Nephron progenitor cell (in vitro differentiated cells): ENCODE data around the gene HIVEP3.

Source experiments
- DNase-seq: peaks from one replicate; pipeline ENCODE4 v3.0.0; 2021
- H3K27ac Mint-ChIP-seq: 2 replicates; pipeline ENCODE4 v1.8.0; 2021; ENCODE audit warnings: mild to moderate bottlenecking, moderate library complexity, mixed read lengths
- H3K27me3 Mint-ChIP-seq: 2 replicates; pipeline ENCODE4 v1.8.0; 2021; ENCODE audit warnings: mild to moderate bottlenecking, low read depth, mixed read lengths; ENCODE audit not compliant: poor library complexity
- H3K36me3 Mint-ChIP-seq: 2 replicates; pipeline ENCODE4 v1.8.0; 2021; ENCODE audit warnings: low read depth, mixed read lengths
- H3K4me1 Mint-ChIP-seq: 2 replicates; pipeline ENCODE4 v1.8.0; 2021; ENCODE audit warnings: mixed read lengths
- H3K4me3 Mint-ChIP-seq: 2 replicates; pipeline ENCODE4 v1.8.0; 2021; ENCODE audit warnings: mild to moderate bottlenecking, moderate library complexity, mixed read lengths
- H3K9me3 Mint-ChIP-seq: 2 replicates; pipeline ENCODE4 v1.8.0; 2021; ENCODE audit warnings: mild to moderate bottlenecking, moderate library complexity, mixed read lengths
- CTCF ChIP-seq: fragments of 200-600 bp; sonication (generic); IDR thresholded peaks from 2 replicates; pipeline ENCODE4 v1.5.0; 2021; ENCODE audit warnings: antibody characterized with exemption

Gene HIVEP3

DNA sequence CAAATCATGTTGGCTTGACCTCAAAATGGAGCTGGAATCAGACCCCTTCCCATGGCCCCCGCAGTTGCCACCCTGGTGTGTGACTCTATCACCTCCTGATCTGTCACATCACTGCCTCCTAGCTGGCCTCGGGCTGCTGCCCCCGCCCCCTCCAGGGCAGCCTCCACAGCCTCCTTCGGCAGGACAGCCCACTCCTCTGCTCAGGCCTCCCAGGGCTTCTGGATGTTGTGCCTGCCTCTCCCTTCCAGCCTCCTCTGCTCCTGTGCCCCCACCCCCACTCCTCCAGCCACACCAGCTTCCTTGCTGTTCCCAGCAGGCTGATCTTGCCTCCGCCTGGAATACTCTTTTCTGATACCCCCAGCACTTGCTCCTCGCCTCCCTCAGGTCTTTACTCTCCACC is 299.9 kb downstream of the HIVEP3 start:
- no peak for TF ChIP-seq CTCF
- H3K4me3 Mint-ChIP-seq: no peak overlapping the region
- no peak for DNase-seq
- peaks cover 26% of the 10 kb centered on the region for H3K4me1 Mint-ChIP-seq
- H3K36me3 Mint-ChIP-seq: no peaks in the 10 kb centered on the region
- peaks cover 4% of the 10 kb centered on the region for H3K27me3 Mint-ChIP-seq
- H3K27ac Mint-ChIP-seq: no peak overlapping the region
- no peaks in the 10 kb centered on the region for H3K9me3 Mint-ChIP-seq

GRCh38 chr1:41618066-41618825 is 300.5 kb downstream of the HIVEP3 start:
- H3K4me1 Mint-ChIP-seq: peaks cover 19% of the 10 kb centered on the region
- H3K27me3 Mint-ChIP-seq: peaks cover 4% of the 10 kb centered on the region
- no peak for TF ChIP-seq CTCF
- H3K27ac Mint-ChIP-seq: no peak overlapping the region
- no peak for DNase-seq
- H3K4me3 Mint-ChIP-seq: no peak overlapping the region
- no peaks in the 10 kb centered on the region for H3K9me3 Mint-ChIP-seq
- H3K36me3 Mint-ChIP-seq: no peaks in the 10 kb centered on the region

DNA sequence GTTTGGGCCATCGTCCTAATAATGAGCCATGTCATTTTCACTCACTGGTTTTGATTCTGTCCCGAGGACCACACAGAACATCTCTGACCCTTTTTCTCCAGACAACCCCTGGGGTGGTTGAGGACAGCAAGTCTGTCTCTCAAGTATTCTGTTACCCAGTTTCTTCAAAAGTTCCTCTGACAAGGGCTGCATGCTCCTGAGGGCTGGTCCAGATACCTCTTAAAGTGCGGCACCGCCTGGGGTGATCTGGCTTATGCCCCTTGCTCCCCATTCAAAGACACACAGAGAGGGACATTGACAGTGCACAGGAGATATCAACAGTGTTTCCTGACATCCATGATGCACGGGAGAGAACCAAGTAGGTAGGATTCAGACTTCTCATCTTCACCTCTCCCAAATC is 301.4 kb downstream of the HIVEP3 start:
- no peak for DNase-seq
- Mint-ChIP-seq H3K4me3 (no peak overlapping the region), H3K27ac (no peak overlapping the region), H3K9me3 (no peaks in the 10 kb centered on the region), H3K27me3 (peaks cover 4% of the 10 kb centered on the region), H3K4me1 (peaks cover 16% of the 10 kb centered on the region), H3K36me3 (no peaks in the 10 kb centered on the region)
- TF ChIP-seq CTCF: no peak

DNA sequence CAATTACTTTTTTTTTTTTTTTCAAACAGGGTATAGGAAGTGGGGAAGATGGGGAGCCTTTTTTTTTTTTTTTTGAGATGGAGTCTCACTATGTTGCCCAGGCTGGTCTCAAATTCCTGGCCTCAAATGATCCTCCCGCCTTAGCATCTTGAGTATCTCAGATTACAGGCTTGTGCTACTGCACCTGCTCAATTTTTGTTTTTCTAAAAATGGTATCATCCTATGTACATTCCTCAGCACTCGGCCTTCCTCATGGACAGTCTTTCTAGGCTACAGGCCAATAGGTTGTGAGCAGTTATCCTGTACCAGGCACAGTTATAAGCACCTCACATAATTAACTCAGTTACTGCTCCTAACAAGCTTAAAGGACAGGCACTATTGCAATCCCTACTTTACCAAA is 302.2 kb downstream of the HIVEP3 start:
- H3K27me3 Mint-ChIP-seq: peaks cover 4% of the 10 kb centered on the region

DNA sequence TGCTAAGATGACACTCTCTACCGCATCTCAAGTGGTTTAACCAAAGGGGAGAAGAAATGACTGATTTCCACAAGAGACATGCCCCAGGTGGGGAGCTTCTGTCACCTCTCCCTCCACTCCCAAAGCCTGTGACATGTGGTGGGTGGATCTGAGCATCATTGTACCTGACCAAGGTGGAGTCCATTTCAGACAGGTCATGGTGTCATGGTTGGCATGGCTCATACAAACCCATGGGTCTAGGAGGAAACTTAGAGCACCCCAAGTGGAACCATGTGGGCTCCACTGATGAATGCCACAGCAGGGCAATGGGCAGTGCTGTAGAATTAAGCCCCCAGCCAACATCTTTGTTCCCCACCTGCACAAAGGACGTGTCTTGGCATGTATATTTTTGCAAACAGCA is 302.7 kb downstream of the HIVEP3 start:
- Mint-ChIP-seq H3K4me3 (no peak overlapping the region), H3K4me1 (peaks cover 16% of the 10 kb centered on the region), H3K9me3 (no peaks in the 10 kb centered on the region), H3K36me3 (no peaks in the 10 kb centered on the region), H3K27me3 (peaks cover 4% of the 10 kb centered on the region), H3K27ac (no peak overlapping the region)
- no peak for DNase-seq
- TF ChIP-seq CTCF: no peak

More for the DNA sequence above, 302.2 kb downstream of the HIVEP3 start:
- Mint-ChIP-seq H3K36me3 (no peaks in the 10 kb centered on the region), H3K4me1 (peaks cover 16% of the 10 kb centered on the region), H3K4me3 (no peak overlapping the region), H3K27ac (peak overlapping the region; percentile 65), H3K9me3 (no peaks in the 10 kb centered on the region)
- no peak for DNase-seq
- no peak for TF ChIP-seq CTCF

- DNase-seq: no peak
- Mint-ChIP-seq H3K4me1 (peaks cover 16% of the 10 kb centered on the region), H3K27ac (no peak overlapping the region), H3K9me3 (no peaks in the 10 kb centered on the region), H3K27me3 (peaks cover 4% of the 10 kb centered on the region), H3K4me3 (no peak overlapping the region), H3K36me3 (no peaks in the 10 kb centered on the region)
- no peak for TF ChIP-seq CTCF
Measured at GRCh38 chr1:41615316-41615715, 303.4 kb downstream of the HIVEP3 start.
